GM19023 (cell line): Measurements from ENCODE around the gene PLA2G3.

Experiments
- ATAC-seq: cut with Tn5 transposase; IDR thresholded peaks from one replicate; pipeline ENCODE4 v1.9.1; 2021; ENCODE audit warnings: mild to moderate bottlenecking, moderate library complexity; ENCODE audit not compliant: unreplicated experiment

PLA2G3 gene

GRCh38 chr22:31088233-31088986 lies 51.9 kb downstream of the PLA2G3 start:
- no peak for ATAC-seq

GRCh38 chr22:31087744-31088215 lies 52.5 kb downstream of the PLA2G3 start:
- no peak for ATAC-seq

- no peak for ATAC-seq
Measured at GRCh38 chr22:31086703-31087330, 53.5 kb downstream of the PLA2G3 start.

- ATAC-seq = no peak
Measured at GRCh38 chr22:31085928-31086327, 54.4 kb downstream of the PLA2G3 start.

GRCh38 chr22:31085493-31085824 lies 54.8 kb downstream of the PLA2G3 start:
- no peak for ATAC-seq

- peak; percentile 53 for ATAC-seq
Measured at GRCh38 chr22:31084811-31085492, 55.4 kb downstream of the PLA2G3 start.
